HK-2 (cell line): ENCODE data around the gene HBA2.
"Not testable (repeated sequence)": the region's sequence is repeated elsewhere in the genome, so short reads cannot be mapped to it uniquely, and the experiment has no call there.

ENCODE experiments used
- DNase-seq: peaks from one replicate; pipeline ENCODE4 v3.0.0-alpha.2; 2018; ENCODE audit not compliant: unreplicated experiment

Gene HBA2

GRCh38 chr16:194516-194915 is 21.8 kb downstream of the HBA2 start:
- no peak for DNase-seq

- DNase-seq, result peak; percentile 5
These were observed 27.7 kb downstream of the HBA2 start for GRCh38 chr16:200388-200787.

GRCh38 chr16:203246-203645 is 30.6 kb downstream of the HBA2 start:
- DNase-seq, result no peak

GRCh38 chr16:204046-204445 is 31.4 kb downstream of the HBA2 start:
- not testable (repeated sequence) for DNase-seq

- DNase-seq, result not testable (repeated sequence)
These were observed 36.7 kb downstream of the HBA2 start for GRCh38 chr16:209359-209758.

- not testable (repeated sequence) for DNase-seq
These were observed 39.0 kb downstream of the HBA2 start for GRCh38 chr16:211631-212180.

- no peak for DNase-seq
These were observed 40.3 kb downstream of the HBA2 start for GRCh38 chr16:212999-213398.

GRCh38 chr16:220021-220420 is 47.3 kb downstream of the HBA2 start:
- DNase-seq, result no peak
